SK-N-SH (cell line): Measurements from ENCODE around the gene NUDT22. TPM values are rescaled to one million over a fixed set of nuclear protein-coding genes. Genes with fewer than 3 reads are reported as not detected.

Experiments
- CTCF ChIA-PET: fragments of 300-600, 350-600 bp; formaldehyde crosslinking; extraction: SDS; loops from one replicate; lab custom pipeline; 2021; lab: Yijun Ruan, JAX
- POLR2A ChIA-PET: fragments of 350-600 bp; sonication (Branson Sonifier 250); formaldehyde crosslinking; extraction: SDS; loops from one replicate; lab custom pipeline; 2020; ENCODE audit warnings: antibody characterized with exemption, inconsistent platforms; lab: Yijun Ruan, JAX
- DNase-seq: peaks from one replicate; pipeline ENCODE4 v3.0.0; 2012
- H2AFZ ChIP-seq: fragments of 200-600 bp; sonication (generic); 2 replicates; pipeline ENCODE4 v1.8.1; 2016; ENCODE audit warnings: antibody characterized with exemption, mild to moderate bottlenecking, low read depth
- H3F3A ChIP-seq: fragments of 200-600 bp; sonication (generic); replicated peaks from 2 replicates; pipeline ENCODE3; 2016; ENCODE audit warnings: antibody characterized with exemption, mild to moderate bottlenecking; ENCODE audit not compliant: insufficient read depth
- H3K27ac ChIP-seq, 2 experiments: fragments of 200-500 bp in 1 of 2; fragments of 200-600 bp in 1 of 2; sonication (Bioruptor generic) in 1 of 2; sonication (generic), shearing (Covaris generic) in 1 of 2; 2 replicates each; pipeline versions ENCODE4 v1.5.1 to v1.6.1; 2014 to 2016; ENCODE audit warnings: low read depth in 2 of 2, inconsistent platforms in 1 of 2, low read length in 1 of 2, mild to moderate bottlenecking in 1 of 2, mixed read lengths in 1 of 2
- H3K27me3 ChIP-seq: fragments of 200-600 bp; sonication (generic), shearing (Covaris generic); 2 replicates; pipeline ENCODE4 v1.6.1; 2016; ENCODE audit warnings: mixed run types; ENCODE audit not compliant: insufficient read depth
- H3K36me3 ChIP-seq, 2 experiments: fragments of 200-500 bp in 1 of 2; fragments of 200-600 bp in 1 of 2; sonication (Bioruptor generic) in 1 of 2; sonication (generic) in 1 of 2; replicated peaks in 1 of 2; 2 replicates each; pipeline versions ENCODE3 to v1.5.1; 2014 to 2016; ENCODE audit warnings: low read length in 1 of 2, mild to moderate bottlenecking in 1 of 2; ENCODE audit not compliant: insufficient read depth in 2 of 2, control insufficient read depth in 1 of 2
- H3K4me1 ChIP-seq, 2 experiments: fragments of 200-500 bp in 1 of 2; fragments of 200-600 bp in 1 of 2; sonication (Bioruptor generic) in 1 of 2; sonication (generic), shearing (Covaris generic) in 1 of 2; 2 replicates each; pipeline versions ENCODE4 v1.5.1 to v1.6.1; 2014 to 2016; ENCODE audit warnings: low read depth in 1 of 2, low read length in 1 of 2, mixed run types in 1 of 2; ENCODE audit not compliant: insufficient read depth in 2 of 2, control insufficient read depth in 1 of 2
- H3K4me2 ChIP-seq: fragments of 200-600 bp; sonication (generic), shearing (Covaris generic); 2 replicates; pipeline ENCODE4 v1.6.1; 2017; ENCODE audit warnings: mixed run types
- H3K4me3 ChIP-seq, 2 experiments: fragments of 200-500 bp in 1 of 2; fragments of 200-600 bp in 1 of 2; sonication (Bioruptor generic) in 1 of 2; sonication (generic), shearing (Covaris generic) in 1 of 2; 2 replicates each; pipeline versions ENCODE4 v1.5.1 to v1.8.1; 2014 to 2016; ENCODE audit warnings: low read depth in 2 of 2, inconsistent platforms in 1 of 2, low read length in 1 of 2, mild to moderate bottlenecking in 1 of 2, mixed read lengths in 1 of 2, moderate library complexity in 1 of 2
- H3K79me2 ChIP-seq: fragments of 200-600 bp; sonication (generic); 2 replicates; pipeline ENCODE4 v1.8.1; 2017; ENCODE audit warnings: mild to moderate bottlenecking; ENCODE audit not compliant: insufficient read depth
- H3K9ac ChIP-seq: fragments of 200-600 bp; sonication (generic); 2 replicates; pipeline ENCODE4 v1.6.1; 2017; ENCODE audit warnings: mixed run types
- H3K9me2 ChIP-seq: fragments of 200-600 bp; sonication (generic); 2 replicates; pipeline ENCODE4 v1.6.1; 2017; ENCODE audit warnings: mixed run types
- H3K9me3 ChIP-seq: fragments of 200-600 bp; sonication (generic); 2 replicates; pipeline ENCODE4 v1.6.1; 2017; ENCODE audit warnings: mixed run types, mild to moderate bottlenecking, moderate library complexity
- H4K20me1 ChIP-seq: fragments of 200-600 bp; sonication (generic); 2 replicates; pipeline ENCODE4 v1.6.1; 2017; ENCODE audit warnings: mild to moderate bottlenecking, mixed run types; ENCODE audit not compliant: insufficient read depth
- CHD2 ChIP-seq: fragments of 150-350 bp; IDR thresholded peaks from 2 replicates; pipeline ENCODE4 v1.6.1; 2018; ENCODE audit warnings: low read length; ENCODE audit not compliant: partially characterized antibody
- CTCF ChIP-seq: fragments of 200-600 bp; sonication (generic); IDR thresholded peaks from 2 replicates; pipeline ENCODE4 v1.6.1; 2017; ENCODE audit warnings: antibody characterized with exemption, mild to moderate bottlenecking, moderate library complexity
- ELF1 ChIP-seq: IDR thresholded peaks from 2 replicates; pipeline ENCODE4 v1.4.0; 2012
- EZH2phosphoT487 ChIP-seq: fragments of 200-600 bp; sonication (generic); IDR thresholded peaks from 2 replicates; pipeline ENCODE4 v1.6.1; 2017; ENCODE audit warnings: low read depth, mixed run types, mild to moderate bottlenecking, antibody characterized with exemption, moderate library complexity, borderline replicate concordance
- FOXM1 ChIP-seq: IDR thresholded peaks from 2 replicates; pipeline ENCODE4 v1.4.0; 2012; ENCODE audit warnings: low read depth, mild to moderate bottlenecking
- GABPA ChIP-seq: IDR thresholded peaks from 2 replicates; pipeline ENCODE4 v1.4.0; 2012; ENCODE audit warnings: low read depth, mild to moderate bottlenecking
- JUND ChIP-seq: IDR thresholded peaks from 2 replicates; pipeline ENCODE4 v1.4.0; 2012
- MAX ChIP-seq: IDR thresholded peaks from 2 replicates; pipeline ENCODE4 v1.4.0; 2012; ENCODE audit warnings: low read depth
- MXI1 ChIP-seq: IDR thresholded peaks from 2 replicates; pipeline ENCODE4 v1.6.1; 2012; ENCODE audit warnings: mild to moderate bottlenecking, low read depth, low read length, improper control_type of control experiment
- NFIC ChIP-seq: IDR thresholded peaks from 2 replicates; pipeline ENCODE4 v1.4.0; 2012; ENCODE audit warnings: borderline replicate concordance
- NRF1 ChIP-seq: IDR thresholded peaks from 2 replicates; pipeline ENCODE4 v1.6.1; 2012; ENCODE audit warnings: low read depth, mild to moderate bottlenecking, low read length
- POLR2AphosphoS5 ChIP-seq: IDR thresholded peaks from 2 replicates; pipeline ENCODE4 v1.6.1; 2012; ENCODE audit warnings: low read depth, low read length
- REST ChIP-seq: IDR thresholded peaks from 2 replicates; pipeline ENCODE4 v1.6.1; 2012; ENCODE audit warnings: mild to moderate bottlenecking, low read depth, low read length, moderate library complexity
- RXRA ChIP-seq: IDR thresholded peaks from 2 replicates; pipeline ENCODE4 v1.4.0; 2012; ENCODE audit warnings: low read depth, mild to moderate bottlenecking, borderline replicate concordance
- SIN3A ChIP-seq: IDR thresholded peaks from 2 replicates; pipeline ENCODE4 v1.6.1; 2012; ENCODE audit warnings: low read depth, mild to moderate bottlenecking, low read length, moderate library complexity, borderline replicate concordance
- TAF1 ChIP-seq: IDR thresholded peaks from 2 replicates; pipeline ENCODE4 v1.6.1; 2012; ENCODE audit warnings: low read depth, mild to moderate bottlenecking, low read length, moderate library complexity, borderline replicate concordance
- TEAD4 ChIP-seq: IDR thresholded peaks from 2 replicates; pipeline ENCODE4 v1.4.0; 2012; ENCODE audit warnings: mild to moderate bottlenecking, borderline replicate concordance; ENCODE audit not compliant: insufficient read depth
- WGBS: methylation state at CpG from one replicate; pipeline ENCODE4 v1.1.6; 2017; ENCODE audit warnings: low lambda C conversion rate; 5-methylcytosine and 5-hydroxymethylcytosine counted together
- polyA plus RNA-seq, 3 experiments: library from polyadenylated mRNA; depleted of rRNA; stranded (reverse); fragments of >200 nt; gene quantifications; 2 replicates each; pipeline ENCODE4 v1.2.3, GENCODE V29; 2012

NUDT22 gene
- polyA plus RNA-seq, 1 of the 3 experiments (the other 2 are of a cell fraction), result 72.7 TPM

GRCh38 chr11:64240435-64241240, 14.6 kb downstream of the NUDT22 start, which contains the start of gene FKBP2:
FKBP2 (plus strand) TSS chr11:64241095; CDS start chr11:64242388, 1,293 bp downstream.
- Histone ChIP-seq H3K36me3 (peaks cover 10 to 32% of the 10 kb centered on the region in 2 experiments), H3K27me3 (no peaks in the 10 kb centered on the region), H3F3A (peaks cover 28% of the 10 kb centered on the region), H4K20me1 (no peaks in the 10 kb centered on the region), H3K4me2 (peak within 1 kb of the TSS; percentile 98), H2AFZ (peak within 1 kb of the TSS; percentile 63; the same call in 1 of the 2 replicates), H3K27ac (peak within 1 kb of the TSS; percentile 94 to 98), H3K9ac (peak within 1 kb of the TSS; percentile 84), H3K4me1 (peaks cover 15 to 41% of the 10 kb centered on the region in 2 experiments; a peak in 2 of 4 replicates), H3K9me3 (no peaks in the 10 kb centered on the region), H3K9me2 (no peaks in the 10 kb centered on the region), H3K4me3 (peak within 1 kb of the TSS; percentile 78 to 92), H3K79me2 (peaks cover 43% of the 10 kb centered on the region)
- under 1% methylated on average over 40 of the region's 58 CpGs for WGBS
- POLR2A ChIA-PET, result interaction anchor here (0.6 to 12.4 kb wide), 10 partner anchors 8 to 151 kb away, joined by 3 to 112 read pairs (median 4); partner anchors contain the start of genes DNAJC4, ESRRA, NUDT22 and TRPT1
- CTCF ChIA-PET, result interaction anchor here (0.6 to 3.3 kb wide), 3 partner anchors 11 to 88 kb away, joined by 3 to 17 read pairs (median 3); partner anchors contain the start of gene PLCB3
- peak; percentile 97 for DNase-seq
- TF ChIP-seq TEAD4 (no peak), JUND (peak; percentile 19; the same call in 1 of the 2 replicates), CTCF (no peak), POLR2AphosphoS5 (peak; percentile 86), NRF1 (peak; percentile 83), ELF1 (peak; percentile 74), MAX (no peak; the same call in none of the 2 replicates), REST (0 out of 2 replicates have a peak, but pooled peaks have one; percentile 16), GABPA (peak; percentile 89), SIN3A (peak; percentile 68; the same call in 1 of the 2 replicates), TAF1 (peak; percentile 91; the same call in 1 of the 2 replicates), CHD2 (peak; percentile 21), MXI1 (peak; percentile 54; the same call in 1 of the 2 replicates), EZH2phosphoT487 (no peak), FOXM1 (peak; percentile 84), RXRA (peak; percentile 52; the same call in 1 of the 2 replicates), NFIC (peak; percentile 36)
